ENCODE results near the gene ARHGAP8. TPM values are rescaled to one million over a fixed set of nuclear protein-coding genes. Genes with fewer than 3 reads are reported as not detected.
A peak's percentile ranks its signal among the peaks of the same experiment; 100 is the strongest.

ARHGAP8 gene
- total RNA-seq, 3 donors from 2014 or later (not counting 1 experiment from before 2014, with no cell fraction given) = 23.6 to 32.6 (median 26.5) TPM

DNA sequence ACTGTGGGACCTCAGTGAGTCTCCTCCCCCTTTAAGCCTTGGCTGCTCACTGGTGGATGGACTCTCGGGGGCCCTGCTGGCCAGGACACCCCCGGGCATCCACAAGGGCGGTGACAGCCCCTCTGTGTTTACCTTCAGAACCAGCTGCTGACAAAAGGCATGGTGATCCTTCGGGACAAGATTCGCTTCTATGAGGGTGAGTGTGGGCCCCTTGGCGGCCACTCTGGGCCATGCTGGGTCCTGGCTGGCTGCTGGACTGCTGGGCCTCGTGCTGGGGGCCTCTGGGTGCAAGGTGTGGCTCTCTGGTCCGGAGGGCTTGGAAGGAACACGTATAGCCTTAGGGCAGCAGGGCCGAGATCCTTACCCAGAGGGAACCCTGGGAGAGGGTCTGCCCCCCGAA lies 25.9 kb upstream of the ARHGAP8 start:
- intact Hi-C loops (cut with micrococcal nuclease) = no loop called here
- peaks cover 13 to 19% of the 10 kb centered on the region in 2 donors for H3K4me1 Mint-ChIP-seq
- H3K27ac ChIP-seq (ENCODE audit: low read length) = no peak overlapping the region
- peaks cover 68% of the 10 kb centered on the region for H3K36me3 ChIP-seq (ENCODE audit: control insufficient read depth, insufficient read depth, low read length)
- no peaks in the 10 kb centered on the region for H3K9me3 Mint-ChIP-seq
- H3K9me3 ChIP-seq (ENCODE audit: control insufficient read depth, insufficient read depth, low read length) = no peaks in the 10 kb centered on the region
- H3K4me3 ChIP-seq (ENCODE audit: low read length) = no peak overlapping the region
- no peaks in the 10 kb centered on the region for H3K27me3 Mint-ChIP-seq (ENCODE audit: low read depth in 2 of 2)
- no peaks in the 10 kb centered on the region for H3K27me3 ChIP-seq (ENCODE audit: control insufficient read depth, insufficient read depth, low read length)
- H3K36me3 Mint-ChIP-seq = no peaks in the 10 kb centered on the region
- TF ChIP-seq CTCF (IDR thresholded peaks at IDR 0.05) = no peak
- no peak for ATAC-seq
- DNase-seq = no peak
- H3K4me1 ChIP-seq (ENCODE audit: control insufficient read depth, insufficient read depth, low read length) = peaks cover 30% of the 10 kb centered on the region
- H3K4me3 Mint-ChIP-seq = no peak overlapping the region
- no peak overlapping the region for H3K27ac Mint-ChIP-seq
- 95% methylated on average over 11 of the region's 11 CpGs for WGBS (ENCODE audit: insufficient coverage)

GRCh38 chr22:44727148-44727547 lies 25.2 kb upstream of the ARHGAP8 start:
- no peak overlapping the region for H3K27ac Mint-ChIP-seq
- no peak for ATAC-seq
- peaks cover 66% of the 10 kb centered on the region for H3K36me3 ChIP-seq (ENCODE audit: control insufficient read depth, insufficient read depth, low read length)
- DNase-seq = no peak
- no peaks in the 10 kb centered on the region for H3K27me3 Mint-ChIP-seq (ENCODE audit: low read depth in 2 of 2)
- no peaks in the 10 kb centered on the region for H3K9me3 ChIP-seq (ENCODE audit: control insufficient read depth, insufficient read depth, low read length)
- H3K9me3 Mint-ChIP-seq = no peaks in the 10 kb centered on the region
- H3K27me3 ChIP-seq (ENCODE audit: control insufficient read depth, insufficient read depth, low read length) = no peaks in the 10 kb centered on the region
- peaks cover 13 to 19% of the 10 kb centered on the region in 2 donors for H3K4me1 Mint-ChIP-seq
- TF ChIP-seq CTCF (IDR thresholded peaks at IDR 0.05) = no peak
- no peaks in the 10 kb centered on the region for H3K36me3 Mint-ChIP-seq
- peaks cover 30% of the 10 kb centered on the region for H3K4me1 ChIP-seq (ENCODE audit: control insufficient read depth, insufficient read depth, low read length)
- H3K4me3 Mint-ChIP-seq = no peak overlapping the region
- no peak overlapping the region for H3K27ac ChIP-seq (ENCODE audit: low read length)
- 96% methylated on average over 21 of the region's 21 CpGs for WGBS (ENCODE audit: insufficient coverage)
- H3K4me3 ChIP-seq (ENCODE audit: low read length) = no peak overlapping the region
- intact Hi-C loops (cut with micrococcal nuclease) = no loop called here

DNA sequence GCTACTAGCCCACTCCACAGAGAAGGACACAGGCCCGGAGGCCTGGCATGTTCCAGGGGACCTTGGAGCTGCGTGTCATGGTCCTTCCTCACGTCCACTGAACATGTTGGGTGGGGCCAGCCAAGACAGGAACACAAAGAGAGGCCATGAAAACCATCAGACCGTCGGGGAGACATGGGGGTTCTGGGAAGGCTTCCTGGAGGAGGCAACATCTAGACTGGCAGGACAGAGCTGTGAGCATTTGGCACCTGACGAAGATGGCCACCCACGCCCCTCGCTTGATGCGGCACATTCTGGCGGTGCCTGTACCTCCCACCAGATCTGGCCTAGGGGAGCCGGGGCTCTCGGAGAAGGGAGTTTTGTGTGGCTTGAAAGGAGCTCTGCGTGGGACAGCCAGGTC lies 24.7 kb upstream of the ARHGAP8 start:
- intact Hi-C loops (cut with micrococcal nuclease) = no loop called here
- no peak for TF ChIP-seq CTCF (IDR thresholded peaks at IDR 0.05)
- no peaks in the 10 kb centered on the region for H3K9me3 Mint-ChIP-seq
- Histone ChIP-seq H3K36me3 (ENCODE audit: control insufficient read depth, insufficient read depth, low read length) (peaks cover 66% of the 10 kb centered on the region), H3K9me3 (ENCODE audit: control insufficient read depth, insufficient read depth, low read length) (no peaks in the 10 kb centered on the region), H3K27ac (ENCODE audit: low read length) (no peak overlapping the region), H3K27me3 (ENCODE audit: control insufficient read depth, insufficient read depth, low read length) (no peaks in the 10 kb centered on the region), H3K4me1 (ENCODE audit: control insufficient read depth, insufficient read depth, low read length) (peaks cover 30% of the 10 kb centered on the region), H3K4me3 (ENCODE audit: low read length) (no peak overlapping the region)
- no peaks in the 10 kb centered on the region for H3K27me3 Mint-ChIP-seq (ENCODE audit: low read depth in 2 of 2)
- WGBS (ENCODE audit: insufficient coverage) = 85% methylated on average over 13 of the region's 13 CpGs
- H3K4me1 Mint-ChIP-seq = peaks cover 13 to 19% of the 10 kb centered on the region in 2 donors
- H3K27ac Mint-ChIP-seq = no peak overlapping the region
- ATAC-seq (no peak), DNase-seq (no peak)
- peak overlapping the region; percentile 53 for H3K4me3 Mint-ChIP-seq
- H3K36me3 Mint-ChIP-seq = no peaks in the 10 kb centered on the region

- H3K36me3 Mint-ChIP-seq = no peaks in the 10 kb centered on the region
Measured at GRCh38 chr22:44728761-44729324, 23.5 kb upstream of the ARHGAP8 start.

More at GRCh38 chr22:44728761-44729324, 23.5 kb upstream of the ARHGAP8 start:
- H3K27me3 ChIP-seq (ENCODE audit: control insufficient read depth, insufficient read depth, low read length) = no peaks in the 10 kb centered on the region
- peaks cover 65% of the 10 kb centered on the region for H3K36me3 ChIP-seq (ENCODE audit: control insufficient read depth, insufficient read depth, low read length)
- peaks cover 30% of the 10 kb centered on the region for H3K4me1 ChIP-seq (ENCODE audit: control insufficient read depth, insufficient read depth, low read length)
- DNase-seq = no peak
- no peak overlapping the region for H3K4me3 ChIP-seq (ENCODE audit: low read length)
- TF ChIP-seq CTCF (IDR thresholded peaks at IDR 0.05) = no peak
- Mint-ChIP-seq H3K9me3 (no peaks in the 10 kb centered on the region), H3K4me3 (peak overlapping the region; percentile 28), H3K27me3 (ENCODE audit: low read depth in 2 of 2) (no peaks in the 10 kb centered on the region), H3K27ac (peak overlapping the region; percentile 24 to 48), H3K4me1 (peaks cover 13 to 19% of the 10 kb centered on the region in 2 donors)
- intact Hi-C loops (cut with micrococcal nuclease) = no loop called here
- H3K9me3 ChIP-seq (ENCODE audit: control insufficient read depth, insufficient read depth, low read length) = no peaks in the 10 kb centered on the region
- WGBS (ENCODE audit: insufficient coverage) = 84% methylated on average over 21 of the region's 21 CpGs
- H3K27ac ChIP-seq (ENCODE audit: low read length) = no peak overlapping the region
- ATAC-seq = no peak

Data from natural killer cell (primary cell).